Breast epithelium (tissue), 4 donors: ENCODE measurements around the gene IDH1. TPM values are rescaled to one million over a fixed set of nuclear protein-coding genes. Genes with fewer than 3 reads are reported as not detected.

ENCODE experiments used
- DNase-seq, 2 donors: peaks; one replicate each; pipeline ENCODE4 v3.0.0-alpha.2; 2019; ENCODE audit warnings: low spot score in 2 of 2
- H3K27ac ChIP-seq, 2 donors: fragments of 200-600 bp; sonication (generic) in 1 of 2; one replicate each; pipeline ENCODE4 v1.5.1; 2016 to 2019; ENCODE audit warnings: mild to moderate bottlenecking in 1 of 2
- H3K27me3 ChIP-seq, 2 donors: fragments of 200-600 bp; sonication (generic) in 1 of 2; one replicate each; pipeline versions ENCODE4 v1.5.1 to v1.6.0; 2017 to 2019; ENCODE audit warnings: control low read depth in 1 of 2, mild to moderate bottlenecking in 1 of 2
- H3K36me3 ChIP-seq: fragments of 200-600 bp; one replicate; pipeline ENCODE4 v1.5.1; 2019
- H3K4me1 ChIP-seq, 2 donors: fragments of 200-600 bp; sonication (generic); one replicate each; pipeline ENCODE4 v1.5.1; 2016 to 2019; ENCODE audit warnings: control low read depth in 1 of 2
- H3K4me3 ChIP-seq, 3 donors: fragments of 200-600 bp; sonication (generic); 1 replicate in 2 of 3; 2 replicates in 1 of 3; pipeline ENCODE4 v1.5.1; 2016 to 2019; ENCODE audit warnings: mild to moderate bottlenecking in 3 of 3, moderate library complexity in 2 of 3
- H3K9me3 ChIP-seq, 2 donors: fragments of 200-600 bp; sonication (generic) in 1 of 2; one replicate each; pipeline ENCODE4 v1.5.1; 2016 to 2019; ENCODE audit warnings: control low read depth in 1 of 2
- POLR2A ChIP-seq: fragments of 450-650 bp; IDR thresholded peaks from one replicate; pipeline ENCODE4 v1.6.1; 2016; ENCODE audit warnings: antibody characterized with exemption, mild to moderate bottlenecking, moderate library complexity
- POLR2AphosphoS5 ChIP-seq, 3 donors: sonication (generic); formaldehyde crosslinking; IDR thresholded peaks; one replicate each; pipeline ENCODE4 v1.6.1; 2017; ENCODE audit warnings: antibody characterized with exemption in 3 of 3
- intact Hi-C: fragments of 100-400 bp; cut with DNase I; formaldehyde crosslinking; loops from one replicate; pipeline ENCODE4 v1.15.1; 2023; ENCODE audit warnings: low total_unique reads
- total RNA-seq, 3 donors: library from RNA; depleted of rRNA; stranded (reverse); fragments of >200 nt; gene quantifications; one replicate each; pipeline ENCODE4 v1.1.0, GENCODE V29; 2016
- TF ChIP-seq, protein P1 (sequence below), 3 donors: fragments of 450-650 bp; IDR thresholded peaks; one replicate each; pipeline ENCODE4 v1.5.1; 2016 to 2017; ENCODE audit warnings: antibody characterized with exemption in 3 of 3, mild to moderate bottlenecking in 3 of 3, moderate library complexity in 3 of 3

Gene IDH1
- total RNA-seq, 3 donors from 2014 or later: 80.3 to 333 (median 94.5) TPM

DNA sequence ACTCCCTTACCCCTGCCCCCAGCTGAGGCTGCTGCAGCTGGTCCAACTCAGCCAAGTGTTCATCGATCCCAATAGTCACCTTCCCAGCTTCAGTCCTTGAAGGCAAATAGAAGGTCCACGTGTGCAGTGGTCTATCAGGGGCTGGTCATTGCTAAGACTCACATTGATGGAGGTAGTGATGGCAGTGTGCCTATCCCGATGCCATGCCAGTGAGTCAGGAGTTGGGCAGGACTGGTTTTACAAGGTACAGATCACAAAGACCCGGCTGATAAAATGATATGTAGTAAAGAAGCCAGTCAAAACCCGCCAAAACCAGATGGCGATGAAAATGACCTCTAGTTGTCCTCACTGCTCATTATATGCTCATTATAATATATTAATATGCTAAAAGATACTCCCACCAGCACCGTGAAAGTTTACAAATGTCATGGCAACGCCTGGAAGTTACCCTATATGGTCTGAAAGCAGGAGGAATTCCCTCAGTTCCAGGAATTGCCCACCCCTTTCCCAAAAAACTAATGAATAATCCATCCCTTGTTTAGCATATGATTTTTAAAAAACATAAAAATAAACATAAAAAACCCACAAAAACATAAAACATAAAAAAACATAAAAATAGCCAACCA, 62.1 kb downstream of the IDH1 start:
- Histone ChIP-seq H3K27me3 (no peaks in the 10 kb centered on the region), H3K4me3 (no peak overlapping the region), H3K36me3 (no peaks in the 10 kb centered on the region), H3K27ac (no peak overlapping the region), H3K9me3 (no peaks in the 10 kb centered on the region), H3K4me1 (no peaks in the 10 kb centered on the region)
- TF ChIP-seq, protein P1, sequence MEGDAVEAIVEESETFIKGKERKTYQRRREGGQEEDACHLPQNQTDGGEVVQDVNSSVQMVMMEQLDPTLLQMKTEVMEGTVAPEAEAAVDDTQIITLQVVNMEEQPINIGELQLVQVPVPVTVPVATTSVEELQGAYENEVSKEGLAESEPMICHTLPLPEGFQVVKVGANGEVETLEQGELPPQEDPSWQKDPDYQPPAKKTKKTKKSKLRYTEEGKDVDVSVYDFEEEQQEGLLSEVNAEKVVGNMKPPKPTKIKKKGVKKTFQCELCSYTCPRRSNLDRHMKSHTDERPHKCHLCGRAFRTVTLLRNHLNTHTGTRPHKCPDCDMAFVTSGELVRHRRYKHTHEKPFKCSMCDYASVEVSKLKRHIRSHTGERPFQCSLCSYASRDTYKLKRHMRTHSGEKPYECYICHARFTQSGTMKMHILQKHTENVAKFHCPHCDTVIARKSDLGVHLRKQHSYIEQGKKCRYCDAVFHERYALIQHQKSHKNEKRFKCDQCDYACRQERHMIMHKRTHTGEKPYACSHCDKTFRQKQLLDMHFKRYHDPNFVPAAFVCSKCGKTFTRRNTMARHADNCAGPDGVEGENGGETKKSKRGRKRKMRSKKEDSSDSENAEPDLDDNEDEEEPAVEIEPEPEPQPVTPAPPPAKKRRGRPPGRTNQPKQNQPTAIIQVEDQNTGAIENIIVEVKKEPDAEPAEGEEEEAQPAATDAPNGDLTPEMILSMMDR (IDR thresholded peaks at IDR 0.05): no peak
- TF ChIP-seq POLR2A: no peak
- no peak for TF ChIP-seq POLR2AphosphoS5 (IDR thresholded peaks at IDR 0.05)
- intact Hi-C loops: no loop called here
- DNase-seq: no peak

DNA sequence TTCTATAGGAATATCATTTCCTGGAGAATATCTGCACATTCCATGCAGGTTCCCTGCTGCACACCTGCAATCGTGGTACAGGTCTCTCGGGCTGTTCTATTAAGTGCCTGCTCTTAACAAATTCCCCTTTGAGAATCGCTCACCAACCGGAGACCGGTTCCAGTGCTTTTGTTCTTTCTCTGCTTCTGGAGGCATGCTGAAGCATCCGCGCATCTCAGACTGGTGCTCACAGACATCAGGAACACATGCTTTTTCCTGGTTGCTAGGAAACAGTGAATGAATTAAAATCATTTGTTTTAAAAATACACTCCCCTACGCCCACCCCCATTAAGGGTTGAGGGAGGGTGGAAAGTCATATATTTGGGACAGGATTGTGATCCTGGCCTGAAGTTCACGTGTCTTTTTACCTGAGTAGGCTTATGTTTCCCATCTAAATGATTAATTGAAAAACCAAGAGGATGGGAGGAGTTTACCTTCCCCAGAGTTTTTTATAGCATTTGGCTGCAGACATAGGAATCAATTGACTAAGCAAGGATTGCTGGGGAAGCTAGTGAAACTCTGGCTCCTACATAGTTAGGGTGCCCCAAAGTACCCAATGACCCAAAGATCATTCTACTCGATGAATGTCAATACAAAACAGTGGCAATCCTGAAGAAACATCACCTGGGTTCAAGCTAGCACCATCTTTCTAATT, 64.9 kb downstream of the IDH1 start, which contains the start of gene C2orf80:
C2orf80 (minus strand) TSS at position 221 of the 694 bp plus-strand sequence. CDS start 3,044 bp downstream, outside the sequence.
- Histone ChIP-seq H3K36me3 (no peaks in the 10 kb centered on the region), H3K4me1 (no peaks in the 10 kb centered on the region), H3K4me3 (no peak within 1 kb of the TSS), H3K27me3 (no peaks in the 10 kb centered on the region), H3K27ac (no peak within 1 kb of the TSS), H3K9me3 (no peaks in the 10 kb centered on the region)
- TF ChIP-seq, protein P1 (IDR thresholded peaks at IDR 0.05): no peak
- no peak for TF ChIP-seq POLR2A
- TF ChIP-seq POLR2AphosphoS5 (IDR thresholded peaks at IDR 0.05): no peak
- intact Hi-C loops: no loop called here
- no peak for DNase-seq

DNA sequence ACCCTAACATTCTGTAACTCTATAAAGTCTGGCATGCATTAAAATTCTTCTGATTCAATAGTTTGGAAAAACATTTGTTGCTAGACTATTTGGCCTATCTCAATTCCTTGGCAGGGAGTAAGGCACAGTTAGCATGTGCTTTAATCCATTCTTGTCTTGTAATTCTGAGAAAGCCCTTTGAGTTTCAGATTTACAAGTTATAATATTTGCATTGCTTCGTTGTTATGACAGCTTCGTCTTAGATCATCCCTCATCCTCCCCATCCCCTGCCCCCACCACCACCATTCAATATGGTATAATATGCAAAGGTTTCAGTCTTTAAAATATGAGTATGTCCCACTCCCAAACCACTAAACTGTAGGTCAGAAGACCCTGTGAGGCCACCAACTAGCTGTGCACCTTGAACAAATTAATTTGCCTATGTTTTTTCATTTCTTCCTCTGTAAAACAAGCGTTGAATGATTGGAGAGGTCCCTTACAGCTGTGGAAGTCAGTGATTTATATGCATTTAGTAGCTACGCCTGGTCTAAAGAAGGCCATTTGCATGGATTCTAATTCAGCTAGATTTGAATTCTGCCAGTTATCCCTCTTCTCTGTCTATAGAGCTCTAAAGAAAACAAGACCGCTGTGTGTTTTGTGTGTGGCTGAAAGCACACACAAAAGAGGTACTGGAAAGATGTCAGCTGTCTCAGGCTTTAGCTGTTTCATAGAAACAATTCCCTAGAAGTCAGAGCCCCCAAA, 65.6 kb downstream of the IDH1 start:
- H3K36me3 ChIP-seq: no peaks in the 10 kb centered on the region
- no peaks in the 10 kb centered on the region for H3K27me3 ChIP-seq
- intact Hi-C loops: no loop called here
- no peak for DNase-seq
- no peaks in the 10 kb centered on the region for H3K9me3 ChIP-seq
- no peak overlapping the region for H3K4me3 ChIP-seq
- no peaks in the 10 kb centered on the region for H3K4me1 ChIP-seq
- TF ChIP-seq POLR2AphosphoS5 (IDR thresholded peaks at IDR 0.05) (no peak), POLR2A (no peak)
- TF ChIP-seq, protein P1 (IDR thresholded peaks at IDR 0.05): no peak
- no peak overlapping the region for H3K27ac ChIP-seq

DNA sequence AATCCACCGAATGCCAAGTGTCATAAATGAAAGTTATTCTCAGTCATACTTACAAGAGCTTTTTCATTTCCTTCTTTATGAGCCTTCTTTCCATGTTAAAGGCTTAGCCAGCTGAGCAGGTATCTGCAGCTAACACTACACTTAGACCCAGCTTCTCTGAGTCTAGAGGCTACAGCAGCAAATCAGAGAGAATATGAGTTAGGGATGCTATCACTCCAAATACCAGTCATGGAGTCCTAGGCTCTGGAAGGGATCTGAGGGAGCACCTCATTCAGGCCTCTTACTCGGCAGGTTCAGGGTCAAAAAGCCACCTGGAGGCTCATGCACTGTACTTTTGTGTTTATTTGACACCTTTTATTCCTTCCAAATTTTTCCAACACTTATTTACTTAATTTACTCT, 68.0 kb downstream of the IDH1 start:
- H3K9me3 ChIP-seq: no peaks in the 10 kb centered on the region
- intact Hi-C loops: no loop called here
- no peaks in the 10 kb centered on the region for H3K4me1 ChIP-seq
- no peak overlapping the region for H3K27ac ChIP-seq
- no peak for TF ChIP-seq POLR2AphosphoS5 (IDR thresholded peaks at IDR 0.05)
- no peak overlapping the region for H3K4me3 ChIP-seq
- no peaks in the 10 kb centered on the region for H3K36me3 ChIP-seq
- H3K27me3 ChIP-seq: no peaks in the 10 kb centered on the region
- DNase-seq: no peak

DNA sequence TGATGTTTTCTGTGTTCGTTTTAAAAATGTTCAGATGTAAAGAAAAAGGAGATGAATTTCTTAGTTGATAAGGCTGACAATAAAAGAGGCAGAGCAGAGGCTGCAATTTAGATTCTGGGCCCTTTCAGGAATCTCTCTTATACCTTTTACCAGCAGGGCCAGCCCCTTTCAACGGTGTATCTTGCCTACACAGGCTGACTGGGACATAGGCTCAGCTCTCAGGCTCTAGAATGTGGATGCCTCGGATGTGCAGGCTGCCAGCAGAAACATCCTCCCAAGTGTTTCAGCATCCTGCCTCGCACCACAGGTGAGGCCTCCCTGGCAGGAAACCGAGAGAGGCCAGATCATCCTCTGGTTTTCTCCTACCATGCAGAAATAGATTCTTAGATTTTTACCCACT, 68.4 kb downstream of the IDH1 start:
- intact Hi-C loops: no loop called here
- Histone ChIP-seq H3K27ac (no peak overlapping the region), H3K4me3 (no peak overlapping the region), H3K4me1 (no peaks in the 10 kb centered on the region), H3K27me3 (no peaks in the 10 kb centered on the region), H3K9me3 (no peaks in the 10 kb centered on the region), H3K36me3 (no peaks in the 10 kb centered on the region)
- TF ChIP-seq POLR2A (no peak), POLR2AphosphoS5 (IDR thresholded peaks at IDR 0.05) (no peak)
- TF ChIP-seq, protein P1 (IDR thresholded peaks at IDR 0.05): no peak
- no peak for DNase-seq

Other genes with a start within 250 kb of the IDH1 start
- 10 to 100 TPM; 24.3 to 35.0 (median 29.0) TPM for gene PLEKHM3, start 229.5 kb downstream of the IDH1 start, total RNA-seq
- gene CRYGD, start 130.5 kb downstream of the IDH1 start, total RNA-seq: not detected
- not detected for gene CRYGC, start 125.2 kb downstream of the IDH1 start, total RNA-seq
- not detected for gene CRYGB, start 108.9 kb downstream of the IDH1 start, total RNA-seq
- not detected for gene CRYGA, start 91.5 kb downstream of the IDH1 start, total RNA-seq
- not detected for gene C2orf80, start 65.0 kb downstream of the IDH1 start, total RNA-seq
- 10 to 100 TPM; 33.8 to 55.8 (median 45.1) TPM for gene PIKFYVE, start 11.2 kb upstream of the IDH1 start, total RNA-seq
- 1 to 10 TPM in 2 of 3 donors, under 1 TPM in 1; 0.64 to 3.3 (median 1.2) TPM for gene PTH2R, start 151.7 kb upstream of the IDH1 start, total RNA-seq